AG08396 (cell line): ENCODE results near the gene ZFP36L1.
"Not testable (repeated sequence)": the region's sequence is repeated elsewhere in the genome, so short reads cannot be mapped to it uniquely, and the experiment has no call there.

Experiments used
- DNase-seq: peaks from one replicate; pipeline ENCODE4 v3.0.0; 2012; ENCODE audit warnings: low spot score, mixed read lengths

The ZFP36L1 gene

DNA sequence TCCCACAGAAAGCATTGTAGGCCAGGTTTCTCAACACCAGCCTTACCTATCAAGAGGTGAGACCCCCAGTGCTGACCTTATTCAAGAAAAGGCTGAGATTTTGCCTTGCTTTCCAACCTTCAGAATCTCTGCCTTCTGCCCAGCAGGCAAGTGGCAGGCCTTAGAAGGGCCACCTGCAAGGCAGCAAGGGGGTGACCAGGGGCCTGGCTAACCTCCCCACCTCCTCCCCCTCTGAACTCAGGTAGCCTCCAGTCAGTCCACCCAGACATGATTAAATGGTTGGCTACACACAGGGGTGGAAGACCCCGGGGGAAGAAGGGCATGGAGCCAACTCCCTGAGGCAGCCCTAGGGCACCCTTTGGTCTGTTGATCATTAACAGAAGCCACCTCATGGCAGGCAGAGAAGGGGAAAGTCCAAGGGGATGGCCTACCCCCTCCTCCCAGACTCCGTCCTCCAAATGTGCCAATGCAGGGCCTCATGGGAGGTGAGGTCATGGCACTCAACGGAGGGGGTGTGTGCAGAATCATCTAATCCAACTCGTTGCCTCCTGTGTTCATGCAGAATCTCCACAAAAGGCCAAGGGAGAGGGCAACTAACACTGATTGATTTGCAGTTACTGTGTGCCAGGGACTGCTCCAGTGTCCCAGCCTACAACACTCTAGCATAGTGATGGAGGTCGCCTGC, 8.5 kb downstream of the ZFP36L1 start:
- DNase-seq: no peak

GRCh38 chr14:68783408-68784225, 9.2 kb downstream of the ZFP36L1 start:
- no peak for DNase-seq

- no peak for DNase-seq
Observed at GRCh38 chr14:68782091-68782981, 10.5 kb downstream of the ZFP36L1 start.

DNA sequence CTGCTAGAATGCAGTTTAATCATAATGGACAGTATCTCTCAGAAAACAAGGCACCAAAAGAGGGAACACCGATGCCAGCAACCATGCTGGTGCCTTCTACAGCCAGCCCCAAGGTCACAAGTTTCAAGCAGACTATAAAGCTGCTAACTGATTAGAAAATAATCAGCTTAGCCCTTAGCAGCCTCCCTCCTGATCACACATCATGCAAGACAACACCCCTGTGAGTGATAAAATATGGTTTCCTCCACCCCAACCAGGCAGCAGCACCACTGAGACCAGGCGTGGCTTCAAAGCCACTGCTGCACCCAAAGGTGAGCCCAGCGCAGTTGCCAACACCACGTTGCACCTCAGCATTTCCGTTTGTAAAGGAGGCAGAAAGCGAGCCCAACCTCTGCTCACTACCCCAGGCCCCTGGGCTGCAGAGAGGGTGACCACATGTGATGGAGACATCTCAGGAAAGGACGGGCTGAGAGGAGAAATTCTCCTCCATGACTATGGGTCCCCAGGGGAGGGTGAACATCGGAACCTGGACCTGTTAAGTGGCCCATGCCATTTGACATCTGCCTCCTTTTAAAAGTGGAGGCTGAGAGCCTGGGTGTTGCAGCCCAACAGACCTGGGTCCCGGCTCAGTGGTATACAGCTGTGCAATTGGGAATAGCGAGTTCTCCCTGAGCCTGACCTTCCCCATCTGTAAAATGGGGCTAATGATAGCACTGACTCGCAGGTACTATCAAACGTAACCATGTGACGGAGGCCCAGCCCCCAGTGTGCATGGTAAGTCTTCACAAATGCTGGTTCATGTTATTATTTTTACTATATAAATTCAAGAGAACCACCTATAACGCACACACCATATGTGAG, 11.5 kb downstream of the ZFP36L1 start:
- DNase-seq: no peak

DNA sequence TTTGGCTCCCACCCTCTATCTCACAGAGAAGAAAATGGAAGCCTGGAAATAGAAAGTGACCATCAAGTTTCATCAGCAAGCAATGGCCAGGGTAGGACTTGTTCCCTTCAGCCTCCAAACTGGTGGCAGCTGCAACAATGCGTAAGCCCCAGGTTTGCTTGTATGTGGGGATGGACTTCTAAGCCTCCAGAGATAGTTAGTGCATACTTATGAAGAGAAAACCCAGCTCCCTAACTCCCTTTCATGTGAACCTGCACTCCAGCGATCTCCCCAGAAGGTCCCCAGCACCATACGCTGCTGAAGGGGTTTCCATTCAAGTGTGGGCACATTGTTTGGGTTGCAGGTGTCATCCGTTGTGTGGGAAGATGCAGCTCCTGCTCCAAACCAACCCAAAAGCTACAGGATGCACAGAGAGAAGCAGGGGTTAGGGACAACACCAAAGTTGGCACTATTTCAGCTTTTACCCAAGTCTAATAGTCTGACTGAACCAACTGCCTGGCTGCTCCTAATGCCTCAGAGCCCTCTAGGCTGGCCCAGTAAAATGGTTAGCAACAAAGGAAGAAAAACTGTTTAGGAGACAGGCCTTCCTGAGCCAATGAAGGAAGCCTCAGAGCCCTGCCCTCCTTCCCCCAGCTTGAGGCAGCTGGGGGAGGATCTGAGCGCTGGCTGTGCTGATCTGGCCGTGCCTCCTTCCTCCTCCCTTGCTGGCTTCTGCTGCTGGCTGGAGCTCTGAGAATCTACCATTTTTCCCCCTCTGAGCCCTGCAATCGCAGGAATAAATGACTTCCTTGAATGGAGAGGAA, 12.3 kb downstream of the ZFP36L1 start:
- DNase-seq: peak; percentile 64

DNA sequence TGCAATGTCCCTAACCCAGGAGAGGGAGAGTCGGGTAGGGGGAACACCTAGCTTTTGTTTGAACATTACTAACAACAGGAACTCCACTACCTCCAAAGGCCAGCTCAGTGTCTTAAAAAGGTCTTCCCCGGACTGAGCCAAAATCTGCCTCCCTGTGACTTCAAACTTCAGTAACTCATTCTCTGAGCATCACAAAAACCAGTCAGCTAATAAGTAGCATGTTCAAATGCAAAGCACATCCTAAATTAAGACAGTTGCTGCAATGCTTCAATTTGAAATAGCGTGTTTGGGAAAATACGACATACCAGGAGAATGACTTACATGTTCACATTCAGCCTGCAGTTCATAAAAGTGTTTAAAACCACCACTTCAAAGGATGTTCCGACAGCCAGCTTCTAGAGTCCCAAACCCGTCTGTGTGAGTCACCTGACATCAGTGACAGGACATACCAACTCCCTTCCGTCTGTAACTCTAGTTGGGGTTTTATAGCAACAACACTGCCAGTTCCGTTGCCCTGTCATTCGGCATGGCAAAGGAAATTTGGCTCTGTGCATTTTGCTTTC, 13.0 kb downstream of the ZFP36L1 start:
- DNase-seq: peak; percentile 66

GRCh38 chr14:68777644-68778043, 15.2 kb downstream of the ZFP36L1 start:
- DNase-seq: no peak

GRCh38 chr14:68775614-68776126, 17.2 kb downstream of the ZFP36L1 start:
- no peak for DNase-seq

DNA sequence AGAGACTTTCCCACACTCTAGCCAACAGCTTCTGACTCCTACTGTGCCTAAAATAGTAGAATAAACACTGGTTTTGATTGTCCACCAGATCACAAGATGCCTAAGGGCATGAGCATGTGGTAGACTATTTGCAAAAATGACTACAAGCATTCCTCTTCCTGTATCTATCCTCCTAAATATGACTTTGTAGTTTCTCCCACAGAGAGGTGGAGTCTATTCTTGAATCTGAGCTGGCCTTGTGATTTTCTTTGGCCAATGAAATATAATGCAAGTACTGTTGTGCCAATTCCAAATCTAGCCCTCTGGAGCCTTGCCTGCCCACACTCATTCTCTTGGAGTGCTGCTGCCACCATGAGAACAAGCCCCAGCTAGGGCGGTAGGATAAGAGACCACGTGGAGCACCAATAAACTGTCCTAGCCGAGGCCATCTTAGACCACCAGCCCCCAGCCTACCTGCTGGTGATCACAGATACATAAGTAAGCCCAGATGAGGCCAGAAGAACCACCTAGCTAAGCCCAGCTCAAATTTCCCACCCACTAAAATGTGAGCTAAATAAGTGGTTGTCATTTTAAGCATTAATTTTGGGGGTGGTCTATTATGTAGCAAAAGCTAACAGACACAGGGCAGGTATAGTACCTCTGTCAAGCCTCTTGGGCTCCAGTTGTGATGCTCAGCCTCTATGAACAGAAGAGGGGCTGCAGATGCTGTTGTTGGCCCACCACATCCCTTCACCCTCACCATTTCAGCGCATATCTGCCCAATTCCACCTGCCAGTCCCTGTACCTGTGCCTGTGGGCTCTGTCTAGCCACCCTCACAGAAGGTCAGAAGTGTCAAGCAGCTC, 17.9 kb downstream of the ZFP36L1 start:
- no peak for DNase-seq

DNA sequence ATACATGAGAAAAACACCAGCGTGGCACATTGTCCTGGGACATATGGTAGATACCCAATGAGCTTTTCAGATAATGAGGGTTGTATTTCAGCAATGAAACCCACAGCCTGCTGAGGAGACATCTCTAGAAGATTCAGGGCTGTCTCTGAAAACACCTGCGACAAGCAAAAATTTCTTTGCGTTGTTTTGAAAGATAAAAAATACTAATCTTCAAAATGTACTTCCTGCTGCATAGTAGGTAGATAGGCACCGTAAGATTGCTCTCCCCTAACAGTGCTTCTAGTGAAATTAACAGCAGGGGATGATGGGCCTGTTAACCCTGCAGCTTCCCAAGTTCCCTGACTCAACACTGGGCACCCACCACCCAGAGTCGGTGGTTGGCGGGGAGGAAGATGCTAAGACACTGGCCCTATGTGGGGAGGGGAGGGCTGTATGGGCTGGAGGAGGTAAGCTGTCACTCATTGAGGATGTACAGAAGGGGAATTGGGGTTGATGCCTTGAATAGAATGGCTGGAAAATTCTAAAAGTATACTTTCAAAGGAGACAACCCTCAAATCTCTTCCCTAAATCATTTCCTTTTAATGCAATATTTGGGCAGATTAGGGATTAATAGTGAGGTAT, 20.0 kb downstream of the ZFP36L1 start:
- DNase-seq: no peak

GRCh38 chr14:68771631-68772030, 21.2 kb downstream of the ZFP36L1 start:
- no peak for DNase-seq

GRCh38 chr14:68770553-68771286, 22.1 kb downstream of the ZFP36L1 start:
- no peak for DNase-seq

- DNase-seq: no peak
Observed at GRCh38 chr14:68770051-68770450, 22.8 kb downstream of the ZFP36L1 start.

GRCh38 chr14:68768316-68768715, 24.6 kb downstream of the ZFP36L1 start:
- no peak for DNase-seq

DNA sequence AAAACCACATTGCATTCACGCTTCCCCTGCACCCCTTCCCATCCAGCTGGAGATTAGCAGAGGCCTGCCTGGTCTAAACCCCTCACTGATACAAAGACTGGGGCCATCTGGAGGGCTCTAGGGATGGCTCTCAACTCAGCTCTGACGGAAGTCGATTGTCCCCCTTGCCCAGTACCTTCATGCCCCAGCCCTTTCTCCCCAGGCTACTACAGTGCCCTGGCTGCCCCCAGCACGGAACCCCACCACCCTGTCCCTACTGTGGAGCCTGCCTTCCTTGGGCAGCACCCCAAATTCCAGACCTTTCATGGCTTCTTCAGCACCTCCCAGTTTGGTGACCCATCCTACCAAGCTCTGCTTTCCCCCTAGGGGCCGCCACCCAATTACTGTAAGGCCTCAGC, 25.6 kb downstream of the ZFP36L1 start:
- DNase-seq: no peak

GRCh38 chr14:68766299-68767247, 26.3 kb downstream of the ZFP36L1 start:
- DNase-seq: no peak

- not testable (repeated sequence) for DNase-seq
Observed at GRCh38 chr14:68763843-68764242, 29.0 kb downstream of the ZFP36L1 start.
